AG08396 (cell line): Measurements from ENCODE around the gene SLC16A7.

Experiments used
- DNase-seq: peaks from one replicate; pipeline ENCODE4 v3.0.0; 2012; ENCODE audit warnings: low spot score, mixed read lengths

SLC16A7 gene

DNA sequence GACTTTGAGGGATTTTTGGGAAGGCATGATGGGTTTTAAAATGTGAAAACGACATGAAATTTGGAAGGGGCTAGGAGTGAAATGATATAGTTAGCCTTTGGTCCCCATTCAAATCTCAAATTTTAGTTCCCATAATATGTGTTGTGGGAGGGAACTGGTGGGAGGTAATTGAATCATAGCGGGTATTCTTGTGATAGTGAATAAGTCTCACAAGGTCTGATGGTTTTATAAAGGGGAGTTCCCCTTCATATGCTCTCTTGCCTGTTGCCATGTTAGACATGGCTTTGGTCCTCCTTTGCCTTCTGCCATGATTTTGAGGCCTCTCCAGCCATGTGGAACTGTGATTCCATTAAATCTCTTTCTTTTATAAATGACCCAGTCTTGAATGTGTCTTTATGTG, 72.8 kb downstream of the SLC16A7 start:
- no peak for DNase-seq

DNA sequence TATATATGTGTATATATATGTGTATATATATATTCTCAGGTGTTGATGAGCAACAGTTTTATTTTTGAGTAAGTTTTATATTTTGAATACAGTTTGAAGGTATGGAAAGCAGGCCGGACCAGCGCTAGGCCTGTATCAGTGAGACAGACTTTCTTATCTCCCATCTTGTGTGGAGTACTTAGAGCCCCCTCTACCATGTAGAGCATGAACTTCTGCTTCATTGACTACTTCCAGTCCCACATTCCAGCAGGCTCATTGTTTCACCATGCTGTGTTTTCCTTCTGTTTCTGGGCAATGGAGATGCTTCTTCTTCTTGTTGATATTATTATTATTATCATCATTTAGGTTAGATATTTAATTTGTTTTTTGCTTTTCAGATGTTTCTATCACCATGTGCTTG, 76.4 kb downstream of the SLC16A7 start:
- DNase-seq, result no peak

DNA sequence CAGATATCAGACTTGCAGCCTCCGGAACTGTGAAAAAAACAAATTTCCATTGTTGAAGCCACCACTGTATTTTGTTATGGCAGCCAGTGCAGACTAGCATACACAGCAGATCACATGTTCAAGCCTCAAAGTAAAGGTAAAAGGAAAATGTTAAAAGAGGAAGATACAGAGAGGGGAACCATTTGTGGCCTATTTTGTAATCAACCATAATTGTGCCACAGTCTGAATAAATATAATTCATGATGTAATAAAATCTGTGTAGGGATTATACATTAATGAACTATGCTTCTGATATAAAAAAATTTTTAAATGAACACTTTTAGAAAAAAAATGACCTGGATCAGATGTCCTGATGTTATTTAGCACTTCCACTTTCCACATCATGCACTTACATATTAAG, 79.6 kb downstream of the SLC16A7 start:
- no peak for DNase-seq

DNA sequence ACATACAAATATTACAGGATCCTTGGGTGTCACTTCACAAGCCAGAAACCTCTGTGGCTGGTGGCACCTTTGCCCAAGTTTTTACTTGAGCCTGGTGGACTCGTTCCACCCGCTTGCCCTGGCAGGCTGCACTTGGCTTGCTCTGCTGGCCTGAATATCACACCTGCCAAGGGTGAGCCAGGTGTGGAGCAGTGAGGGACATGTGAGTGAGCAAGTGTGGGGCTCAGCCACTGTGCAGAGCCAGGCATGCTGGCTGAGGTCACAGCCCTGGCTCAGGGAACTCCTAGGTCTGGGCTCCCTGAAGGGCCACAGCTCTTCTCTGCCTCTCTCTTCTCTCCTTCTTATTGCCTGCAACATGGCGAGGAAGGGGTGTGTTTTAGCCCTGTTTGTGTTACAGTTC, 82.0 kb downstream of the SLC16A7 start:
- DNase-seq, result no peak

DNA sequence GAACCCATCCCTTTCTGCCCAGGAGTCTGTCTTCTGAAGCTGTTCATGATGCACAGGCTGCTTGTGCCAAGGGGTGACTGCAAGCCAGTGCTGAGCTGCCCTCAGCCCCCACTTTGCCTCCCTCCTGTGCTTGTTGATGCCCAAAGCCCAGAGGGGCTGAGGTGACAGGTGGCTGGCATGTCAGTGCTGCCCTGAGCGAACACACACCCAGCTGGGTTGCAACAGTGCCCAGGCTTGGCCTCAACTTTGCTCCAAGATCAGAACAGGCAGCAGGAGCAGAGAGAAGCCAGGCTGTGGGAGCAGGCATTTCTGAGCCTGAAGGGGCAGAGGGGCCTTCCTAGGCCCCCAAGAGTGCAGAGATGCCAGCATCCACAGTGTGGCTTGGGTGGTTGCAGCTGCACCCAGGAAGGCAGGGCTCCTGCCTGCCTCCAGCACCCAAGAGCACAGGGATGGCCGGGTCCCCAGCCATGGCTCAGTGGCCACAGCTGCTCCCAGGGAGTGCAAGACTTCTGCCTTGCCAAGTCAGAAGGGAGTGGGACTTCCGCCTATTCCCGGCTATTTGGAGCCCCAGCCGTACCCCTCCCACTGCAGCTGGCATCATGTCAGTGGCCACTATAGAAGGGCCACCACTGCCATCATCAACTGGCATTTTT, 83.1 kb downstream of the SLC16A7 start:
- no peak for DNase-seq

DNA sequence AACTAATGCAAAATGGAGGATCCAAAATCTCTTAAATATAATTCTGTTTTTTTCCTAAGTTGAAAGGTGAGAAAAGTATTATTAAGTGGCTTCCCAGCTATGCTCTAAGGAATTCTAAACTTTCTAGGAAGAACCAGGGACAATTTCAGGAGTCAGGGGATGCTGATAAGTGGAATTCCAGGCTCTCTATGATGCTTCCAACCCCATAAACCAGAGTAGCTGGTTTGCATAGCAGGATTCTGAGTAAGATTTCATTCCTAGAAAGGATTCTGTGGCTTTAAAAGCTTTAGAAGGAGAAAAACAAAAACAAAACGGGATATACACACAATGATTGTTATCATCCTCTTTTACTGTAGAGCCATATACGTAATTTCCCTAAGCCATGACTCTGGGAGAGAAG, 93.9 kb downstream of the SLC16A7 start:
- no peak for DNase-seq

DNA sequence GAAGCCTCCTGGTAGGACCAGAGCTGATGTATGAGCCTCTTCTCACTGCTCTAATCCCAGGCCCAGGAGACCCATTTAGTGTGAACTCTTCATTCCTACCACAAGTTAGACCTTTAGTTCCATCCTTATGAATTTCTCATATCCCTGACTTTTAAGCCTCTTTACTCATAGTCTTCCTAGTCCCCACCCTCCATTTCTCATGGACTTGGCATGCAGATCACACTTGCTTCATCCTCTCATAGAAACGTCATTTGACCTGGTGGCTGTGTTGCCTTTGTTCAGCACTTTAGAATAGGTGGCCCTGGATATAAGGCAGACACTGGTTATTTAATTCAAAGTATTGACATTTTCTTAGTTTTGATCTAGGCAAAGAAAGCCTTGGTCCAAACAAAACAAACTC, 99.5 kb downstream of the SLC16A7 start:
- DNase-seq, result peak; percentile 11

DNA sequence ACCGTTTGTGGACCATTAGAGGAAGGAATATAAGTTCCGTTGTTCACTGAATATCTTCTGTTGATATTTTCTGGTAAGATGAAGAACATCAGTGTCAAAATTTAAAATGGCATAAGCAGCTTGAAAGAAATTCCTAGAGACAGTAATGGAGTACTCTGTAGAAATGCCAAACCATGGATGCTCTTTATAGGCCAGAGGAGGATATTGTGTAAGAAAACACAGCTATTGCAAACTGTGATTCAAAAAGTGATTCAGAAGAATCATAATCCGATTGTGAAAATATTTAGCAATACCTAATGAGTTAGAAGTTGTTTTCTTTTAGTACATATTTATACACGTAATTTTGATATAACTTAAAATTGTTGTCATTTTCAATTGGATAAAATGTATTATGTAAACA, 102.8 kb downstream of the SLC16A7 start:
- DNase-seq, result peak; percentile 17

DNA sequence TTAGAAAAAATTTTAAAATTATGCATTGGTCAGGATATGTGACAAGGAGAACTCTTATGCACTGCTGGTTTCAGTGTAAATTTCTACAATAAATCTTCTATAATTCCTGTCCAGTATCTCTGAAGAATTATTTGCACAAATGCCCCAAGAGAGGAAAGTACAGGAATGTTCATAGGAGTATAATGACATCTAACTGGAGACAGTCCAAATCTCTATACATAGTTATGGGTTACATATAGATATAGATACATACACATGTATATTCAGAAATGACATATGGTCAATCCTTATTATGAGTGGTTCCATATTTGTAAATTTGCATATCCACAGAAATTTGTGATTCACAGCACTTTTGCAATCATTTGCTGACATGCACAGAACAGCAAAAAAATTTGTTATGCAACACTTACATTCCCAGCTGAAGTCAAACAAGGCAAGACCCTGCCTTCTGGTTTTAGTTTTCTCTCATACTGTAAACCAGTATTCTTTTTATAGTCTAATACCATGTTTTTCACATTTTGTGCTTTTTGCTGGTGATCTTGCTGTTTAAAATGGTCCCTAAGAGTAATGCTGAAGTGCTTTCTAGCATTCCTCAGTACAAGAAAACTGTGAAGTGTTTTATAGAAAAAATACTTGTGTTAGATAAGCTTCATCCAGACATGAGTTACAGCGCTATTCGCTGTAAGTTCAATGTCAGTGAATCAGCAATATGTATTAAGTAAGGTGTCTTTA, 103.8 kb downstream of the SLC16A7 start:
- DNase-seq, result peak; percentile 16

DNA sequence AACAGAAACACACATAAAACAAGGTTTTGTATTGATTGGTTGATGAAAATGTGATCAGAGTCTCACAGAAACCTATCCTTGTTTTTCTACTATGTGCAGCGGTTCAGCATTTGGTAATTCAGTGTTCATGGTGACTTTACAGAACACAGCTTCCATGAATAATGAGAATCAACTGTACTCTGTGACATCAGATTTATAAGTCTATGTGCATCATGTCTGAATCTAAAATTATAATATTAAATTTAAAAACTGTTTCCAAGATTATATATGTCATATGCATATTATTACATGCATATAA, 104.3 kb downstream of the SLC16A7 start:
- DNase-seq, result no peak

DNA sequence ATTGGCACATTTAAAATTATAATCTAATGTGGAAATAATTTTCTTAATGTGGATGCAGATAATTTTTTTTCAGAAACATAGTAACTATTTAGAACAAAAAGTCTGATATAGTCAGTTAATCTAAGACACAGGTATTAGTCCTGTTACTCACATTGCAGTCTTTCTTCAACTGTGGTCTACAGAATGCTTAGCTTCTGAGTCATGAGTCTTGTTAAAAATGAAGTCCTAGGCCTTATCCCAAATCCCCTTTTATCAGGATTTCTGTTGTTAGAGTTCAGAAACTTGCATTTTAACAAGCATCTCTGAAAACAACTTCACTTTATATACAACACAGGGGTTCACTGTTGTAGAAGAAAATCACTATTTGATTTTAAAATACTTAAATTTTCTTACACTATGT, 112.2 kb downstream of the SLC16A7 start:
- DNase-seq, result peak; percentile 18

DNA sequence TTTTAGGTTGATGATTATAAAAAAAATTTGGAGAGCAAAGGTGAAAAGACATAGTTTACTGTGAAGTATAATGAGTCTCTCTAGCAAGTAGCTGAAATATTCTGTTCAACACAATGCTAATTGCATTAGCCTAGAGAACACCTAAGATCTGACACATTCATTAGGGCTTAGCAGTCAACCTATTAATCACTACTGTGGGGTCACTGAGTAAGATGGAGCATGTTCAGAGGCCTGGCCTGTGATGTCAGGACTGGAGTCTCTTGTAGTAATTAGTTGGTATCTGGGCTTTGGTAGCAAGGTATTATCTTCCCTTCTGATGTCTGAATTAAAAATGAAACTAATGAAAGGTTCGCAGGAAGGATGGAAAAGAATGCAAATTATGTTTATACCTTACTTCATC, 112.7 kb downstream of the SLC16A7 start:
- no peak for DNase-seq

DNA sequence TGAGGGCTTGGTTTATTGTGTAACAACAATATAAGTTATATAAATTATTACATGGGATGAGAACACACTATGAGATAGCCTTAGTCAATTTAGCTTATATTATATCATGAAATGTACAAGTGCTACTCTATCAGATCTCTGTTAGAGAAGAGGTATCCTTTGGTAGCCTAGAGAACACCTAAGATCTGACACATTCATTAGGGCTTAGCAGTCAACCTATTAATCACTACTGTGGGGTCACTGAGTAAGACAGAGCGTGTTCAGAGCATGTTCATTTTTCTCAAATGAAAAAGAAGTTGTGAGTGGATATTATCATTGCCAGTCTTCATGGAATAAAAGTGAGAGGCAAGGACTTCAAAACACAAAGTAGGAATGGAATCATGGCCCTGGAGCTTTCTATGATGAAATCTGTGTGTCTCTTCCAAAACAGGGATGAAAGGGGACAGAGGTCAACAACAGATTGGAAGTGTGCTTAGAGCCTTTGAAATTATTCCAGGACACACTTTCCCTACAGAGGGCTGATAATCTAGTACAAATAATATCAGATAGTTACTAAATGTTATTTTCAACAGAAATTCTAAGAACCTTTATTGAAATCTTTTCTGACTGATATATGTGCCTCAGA, 114.3 kb downstream of the SLC16A7 start:
- no peak for DNase-seq

DNA sequence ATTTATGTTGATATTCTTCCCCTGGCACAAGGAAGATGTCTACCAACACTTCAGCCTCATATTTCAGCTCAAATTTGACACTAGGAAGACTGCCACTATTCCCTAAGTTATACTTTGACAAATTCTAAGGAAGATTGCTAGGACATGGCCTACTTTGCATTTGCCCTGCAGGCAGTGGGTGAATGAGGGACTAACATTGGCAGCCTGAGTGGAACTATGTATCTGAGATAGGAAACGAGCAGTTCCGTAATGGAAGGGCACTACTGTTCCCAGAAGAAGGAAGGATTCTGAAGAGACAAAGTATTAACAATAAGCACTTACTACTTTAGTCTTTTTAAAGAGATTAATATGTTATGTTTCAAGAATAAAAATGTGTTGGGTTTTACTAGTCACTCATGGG, 115.1 kb downstream of the SLC16A7 start:
- DNase-seq, result no peak

DNA sequence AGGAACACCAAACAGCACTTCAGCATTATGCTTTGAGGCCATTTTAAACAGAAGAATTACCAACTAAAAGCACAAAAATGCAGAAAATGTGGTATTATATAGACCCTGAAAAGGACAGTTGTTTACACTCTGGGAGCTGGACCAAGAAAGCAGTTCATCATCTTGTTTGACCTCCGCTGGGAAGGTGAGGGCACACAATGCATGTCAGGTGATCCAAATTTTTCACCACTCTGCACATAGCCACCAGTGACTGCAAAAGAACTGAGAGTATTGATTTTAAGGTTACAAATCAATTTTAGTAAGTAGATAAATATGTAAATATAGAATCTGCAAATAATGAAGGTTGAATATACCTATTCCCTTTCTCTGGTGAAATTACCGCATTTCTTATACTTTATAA, 119.6 kb downstream of the SLC16A7 start:
- no peak for DNase-seq

DNA sequence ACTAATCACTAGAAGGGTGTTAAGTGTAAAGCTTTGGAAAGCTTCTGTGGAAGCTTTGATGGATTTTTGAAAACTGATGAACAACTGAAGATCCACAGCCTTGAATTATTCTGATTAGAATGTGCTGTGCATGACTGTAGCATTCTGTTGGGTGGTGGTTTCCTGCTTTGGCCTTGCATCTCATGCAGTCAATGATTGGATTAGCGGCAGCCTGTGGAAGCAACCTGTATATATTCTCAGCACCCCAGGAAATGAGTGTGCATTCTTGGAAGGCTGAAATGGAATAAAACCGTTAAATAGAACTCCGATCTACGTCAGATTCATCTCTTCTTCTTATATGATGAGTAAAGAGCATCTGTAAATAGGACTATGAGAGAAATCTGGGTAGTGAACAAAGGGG, 120.2 kb downstream of the SLC16A7 start:
- no peak for DNase-seq

DNA sequence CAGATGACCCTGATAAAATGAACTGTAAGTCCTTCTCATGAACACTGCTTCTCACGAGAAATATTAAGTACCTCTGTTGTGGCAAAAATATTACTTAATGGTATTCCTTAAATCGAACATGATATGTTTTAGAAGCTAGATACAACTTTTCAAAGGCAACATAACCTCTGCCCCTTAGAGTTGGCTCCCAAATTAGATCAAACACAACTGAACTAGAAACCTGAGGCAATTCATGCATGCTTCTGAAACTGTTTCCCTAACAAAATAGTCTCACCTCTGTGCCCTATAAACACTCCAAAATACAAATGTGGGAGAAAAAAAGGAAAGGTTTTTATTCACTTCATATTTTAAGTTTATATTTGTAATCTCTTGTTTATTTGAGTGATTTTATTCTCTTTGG, 121.6 kb downstream of the SLC16A7 start:
- no peak for DNase-seq

DNA sequence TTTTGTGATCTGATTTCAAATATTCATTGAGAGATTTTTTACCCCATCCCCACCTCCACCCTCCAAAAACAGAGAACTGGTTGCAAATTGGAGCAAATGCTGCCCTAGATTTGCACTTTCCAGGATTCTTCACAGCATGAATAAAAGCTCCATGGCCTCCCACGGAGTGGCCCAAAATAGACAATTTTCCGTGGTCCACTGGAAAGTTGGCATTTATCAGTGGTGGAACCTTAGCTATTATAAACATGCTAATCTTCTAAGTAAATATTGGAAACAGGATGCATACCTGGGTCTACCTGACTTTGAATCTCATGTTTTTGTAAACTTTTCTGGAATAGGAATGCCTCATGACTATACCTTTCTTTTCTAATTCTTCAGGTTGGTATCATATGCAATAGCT, 123.9 kb downstream of the SLC16A7 start:
- no peak for DNase-seq

DNA sequence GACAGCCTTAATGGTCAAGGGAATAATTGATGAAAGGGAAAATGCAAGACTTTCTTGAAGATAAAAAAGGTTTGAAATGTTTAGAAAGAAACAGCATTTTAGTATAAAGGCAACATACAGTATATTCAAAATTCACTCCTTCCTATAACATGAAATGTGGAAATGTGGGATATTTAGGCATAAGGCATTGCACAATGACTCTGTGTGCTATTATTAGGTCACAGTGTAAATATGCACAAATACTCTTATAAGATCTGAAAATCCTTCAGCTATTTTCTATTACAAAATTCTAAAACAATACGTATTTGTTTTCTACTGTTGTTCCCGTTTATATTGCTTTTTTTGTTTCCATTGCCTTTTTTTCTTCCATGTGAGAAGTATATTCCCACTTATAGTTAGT, 127.7 kb downstream of the SLC16A7 start:
- DNase-seq, result no peak

DNA sequence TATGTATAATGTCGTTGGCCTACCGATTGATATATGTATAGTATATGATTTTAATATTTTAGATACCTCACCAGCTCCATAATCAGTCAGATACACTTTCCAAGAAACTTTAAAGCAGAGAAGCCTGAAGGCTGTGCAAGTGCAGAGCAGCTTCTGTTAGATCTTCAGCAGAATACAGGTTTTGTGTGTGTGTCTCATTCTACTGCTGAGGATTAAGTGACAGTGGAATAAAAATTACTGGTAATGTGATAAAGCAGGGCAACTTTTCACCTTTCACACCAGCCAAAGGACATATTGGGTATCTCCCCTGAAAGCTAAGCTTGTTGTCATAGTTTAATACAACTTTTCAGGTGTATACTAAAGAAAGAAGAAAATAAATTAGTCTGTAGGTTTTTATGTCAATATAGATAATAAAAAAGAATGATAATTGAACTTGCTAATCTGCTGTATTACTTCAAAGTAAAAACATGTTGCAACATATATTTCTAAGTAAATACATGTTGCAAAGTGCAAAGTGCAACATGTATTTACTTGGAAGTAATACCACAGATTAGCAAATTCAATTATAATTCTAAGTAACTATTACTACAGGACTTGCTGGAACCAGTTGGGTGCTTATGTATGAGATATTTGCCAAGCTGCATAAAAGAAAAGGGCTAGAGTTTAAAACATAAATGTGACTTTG, 128.3 kb downstream of the SLC16A7 start:
- no peak for DNase-seq

DNA sequence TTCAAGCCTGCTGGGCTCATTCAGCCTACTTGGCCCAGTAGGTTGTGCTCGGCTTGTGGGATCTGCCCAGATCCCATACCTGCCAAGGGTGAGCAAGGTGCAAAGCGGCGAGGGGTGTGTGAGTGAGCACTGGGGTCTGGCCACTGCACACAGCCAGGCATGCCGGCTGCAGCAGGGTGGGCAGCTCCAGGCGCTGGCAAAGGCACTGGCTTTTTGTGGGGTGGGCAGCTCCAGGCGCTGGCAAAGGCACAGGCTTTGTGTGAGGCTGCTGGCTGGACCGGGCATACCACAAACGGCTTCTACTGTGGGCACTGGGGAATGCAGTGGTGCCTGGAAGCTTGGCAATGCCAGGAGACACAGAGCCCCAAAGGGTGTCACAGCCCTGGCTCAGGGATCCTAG, 137.4 kb downstream of the SLC16A7 start:
- no peak for DNase-seq

DNA sequence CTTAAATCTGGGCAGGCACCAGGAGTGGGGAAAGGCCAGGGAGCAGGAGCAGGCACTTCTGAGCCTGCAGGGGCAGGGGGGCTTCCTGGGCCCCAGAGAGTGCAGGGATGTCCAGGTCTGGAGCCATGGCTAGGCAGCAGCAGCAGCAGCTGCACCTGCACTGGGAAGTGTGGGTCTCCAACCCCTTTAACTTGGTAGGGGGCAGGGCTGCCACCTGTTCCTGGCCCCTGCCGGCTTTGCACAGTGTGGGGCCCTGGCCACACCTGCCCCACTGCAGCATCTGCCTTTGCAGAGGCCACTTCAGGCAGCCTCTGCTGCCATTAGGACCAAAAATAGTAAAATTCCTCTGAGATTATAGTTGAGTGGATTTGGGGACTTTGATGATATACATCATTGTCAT, 138.5 kb downstream of the SLC16A7 start:
- DNase-seq, result no peak

DNA sequence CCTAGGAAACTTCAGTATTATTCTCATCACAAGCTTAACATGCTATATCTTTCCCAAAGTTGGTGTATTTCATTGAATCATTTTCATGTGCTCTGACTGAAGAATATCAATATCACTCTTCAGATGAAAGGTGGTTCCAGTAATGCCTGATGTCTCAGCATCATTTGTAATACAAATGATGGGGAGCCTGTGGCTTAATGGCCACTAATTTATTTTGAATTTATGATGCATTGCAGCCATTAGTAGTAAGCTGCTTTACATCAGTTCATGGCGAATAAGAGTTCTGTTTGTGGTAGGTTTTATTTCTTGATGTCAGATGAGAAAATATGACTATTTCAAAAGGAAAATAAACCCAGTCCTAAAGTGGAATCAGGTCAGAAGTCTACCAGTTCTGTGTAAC, 139.4 kb downstream of the SLC16A7 start:
- DNase-seq, result no peak
